K562 (cell line): ENCODE data around the gene USP31. TPM values are rescaled to one million over a fixed set of nuclear protein-coding genes. Genes with fewer than 3 reads are reported as not detected.

ENCODE experiments used
- ATAC-seq: fragments of 200-7000 bp; cut with Tn5 transposase; 3 replicates; pipeline ENCODE4 v1.9.1; 2020; ENCODE audit warnings: moderate library complexity
- BruUV-seq: library from RNA; stranded (reverse); fragments of 400-500 nt; replicated peaks from 2 replicates; lab custom pipeline; 2021; lab: Mats Ljungman, UMichigan
- CTCF ChIA-PET: fragments of 300-600 bp; formaldehyde crosslinking; extraction: SDS; loops from one replicate; lab custom pipeline; 2021; ENCODE audit warnings: low intra/inter-chr PET ratio; lab: Yijun Ruan, JAX
- POLR2A ChIA-PET: fragments of 300-600, 350-650 bp; sonication (Branson Sonifier 250); formaldehyde crosslinking; extraction: SDS; loops from one replicate; lab custom pipeline; 2021; ENCODE audit warnings: antibody characterized with exemption, inconsistent platforms; lab: Yijun Ruan, JAX
- DNase-seq, 4 experiments: peaks; one replicate each; pipeline versions ENCODE4 v3.0.0 to v3.0.0-alpha.2; 2011 to 2018; ENCODE audit warnings: low spot score in 3 of 4, mixed read lengths in 3 of 4; ENCODE audit errors: extremely low read depth in 1 of 4
- FAIRE-seq: peaks from 2 replicates; lab custom pipeline; 2011; peaks lifted over from hg19 to GRCh38; lab: Jason Lieb, UNC
- H2AFZ ChIP-seq: 2 replicates; pipeline ENCODE4 v1.6.0; 2011; ENCODE audit warnings: low read depth, low read length, control low read depth, inconsistent platforms
- H3K27ac ChIP-seq: fragments of 200-600 bp; 3 replicates; pipeline ENCODE4 v1.8.0; 2011; ENCODE audit warnings: low read depth, mild to moderate bottlenecking, control low read depth, inconsistent platforms, low read length, moderate library complexity, mixed read lengths; ENCODE audit errors: extremely low read depth
- H3K27me3 ChIP-seq, 2 experiments: fragments of 300-600 bp in 1 of 2; 2 replicates in 1 of 2; 3 replicates in 1 of 2; pipeline versions ENCODE4 v1.6.0 to v1.8.0; 2011; ENCODE audit warnings: inconsistent platforms in 2 of 2, low read length in 2 of 2, mild to moderate bottlenecking in 1 of 2, mixed read lengths in 1 of 2, moderate library complexity in 1 of 2; ENCODE audit not compliant: control insufficient read depth in 2 of 2, insufficient read depth in 2 of 2
- H3K36me3 ChIP-seq: fragments of 300-600 bp; 3 replicates; pipeline ENCODE4 v1.8.0; 2011; ENCODE audit warnings: mild to moderate bottlenecking, low read length, inconsistent platforms; ENCODE audit not compliant: control insufficient read depth, insufficient read depth
- H3K4me1 ChIP-seq, 2 experiments: fragments of 200-600 bp in 1 of 2; replicated peaks in 1 of 2; 2 replicates in 1 of 2; 3 replicates in 1 of 2; pipeline versions ENCODE4 v1.5.1 to v1.8.0; 2011; ENCODE audit warnings: inconsistent platforms in 2 of 2, low read length in 2 of 2, mild to moderate bottlenecking in 1 of 2, mixed read lengths in 1 of 2, moderate library complexity in 1 of 2; ENCODE audit not compliant: control insufficient read depth in 2 of 2, insufficient read depth in 2 of 2
- H3K4me2 ChIP-seq: 2 replicates; pipeline ENCODE4 v1.6.1; 2011; ENCODE audit warnings: low read length, control low read depth, inconsistent platforms, mixed read lengths; ENCODE audit not compliant: insufficient read depth
- H3K4me3 ChIP-seq: fragments of 200-600 bp; sonication (generic), shearing (Covaris generic); 2 replicates; pipeline ENCODE4 v1.5.1; 2016; ENCODE audit warnings: control low read depth, inconsistent platforms
- H3K79me2 ChIP-seq: fragments of 200-600 bp; 3 replicates; pipeline ENCODE4 v1.8.0; 2011; ENCODE audit warnings: low read length, inconsistent platforms; ENCODE audit not compliant: control insufficient read depth, insufficient read depth
- H3K9ac ChIP-seq, 2 experiments: 2 replicates each; pipeline versions ENCODE4 v1.6.0 to v1.6.1; 2011; ENCODE audit warnings: low read depth in 2 of 2, low read length in 2 of 2, control low read depth in 1 of 2, inconsistent platforms in 1 of 2, mild to moderate bottlenecking in 1 of 2, mixed read lengths in 1 of 2; ENCODE audit not compliant: insufficient read depth in 1 of 2
- H3K9me1 ChIP-seq: one replicate; pipeline ENCODE4 v1.6.0; 2011; ENCODE audit warnings: inconsistent platforms, mild to moderate bottlenecking, low read length, moderate library complexity; ENCODE audit not compliant: control insufficient read depth, insufficient read depth
- H3K9me3 ChIP-seq: replicated peaks from 2 replicates; pipeline ENCODE4 v1.5.1; 2011; ENCODE audit warnings: low read depth, low read length, inconsistent platforms; ENCODE audit not compliant: control insufficient read depth, insufficient read depth
- H4K20me1 ChIP-seq: replicated peaks from 2 replicates; pipeline ENCODE4 v1.6.1; 2011; ENCODE audit warnings: low read length, inconsistent platforms, mixed read lengths; ENCODE audit not compliant: control insufficient read depth, insufficient read depth
- ARID3B ChIP-seq: fragments of 250-450 bp; sonication (Bioruptor Pico); IDR thresholded peaks from 2 replicates; pipeline ENCODE4 v1.4.0; 2020; ENCODE audit warnings: borderline replicate concordance
- BCLAF1 ChIP-seq, 2 experiments: fragments of 450-650 bp in 1 of 2; IDR thresholded peaks; 2 replicates each; pipeline ENCODE4 v1.6.1; 2011 to 2017; ENCODE audit warnings: low read depth in 2 of 2, antibody characterized with exemption in 1 of 2, borderline replicate concordance in 1 of 2, low read length in 1 of 2, mild to moderate bottlenecking in 1 of 2, mixed read lengths in 1 of 2; ENCODE audit not compliant: control insufficient read depth in 1 of 2
- CHD1 ChIP-seq: fragments of 200-600 bp; sonication (generic); IDR thresholded peaks from one replicate; pipeline ENCODE4 v1.6.1; 2012; ENCODE audit warnings: mild to moderate bottlenecking, moderate library complexity, low read length, inconsistent platforms
- ETV5 ChIP-seq: sonication (generic); formaldehyde crosslinking; IDR thresholded peaks from 2 replicates; pipeline ENCODE4 v1.4.0; 2020; ENCODE audit warnings: low read depth, mild to moderate bottlenecking, missing genetic modification reagents
- PHF20 ChIP-seq: fragments of 450-650 bp; IDR thresholded peaks from 2 replicates; pipeline ENCODE4 v1.6.1; 2018; ENCODE audit not compliant: partially characterized antibody
- SRSF3 ChIP-seq: fragments of 200-400 bp; formaldehyde crosslinking; IDR thresholded peaks from 2 replicates; pipeline ENCODE4 v1.6.1; 2016; ENCODE audit warnings: mild to moderate bottlenecking, low read length, moderate library complexity; ENCODE audit not compliant: insufficient read depth
- TAF1 ChIP-seq: IDR thresholded peaks from 2 replicates; pipeline ENCODE4 v1.6.1; 2011; ENCODE audit warnings: mild to moderate bottlenecking, low read length, moderate library complexity; ENCODE audit not compliant: insufficient read depth, control insufficient read depth, severe bottlenecking; ENCODE audit errors: extremely low read depth
- U2AF2 ChIP-seq: fragments of 200-400 bp; formaldehyde crosslinking; optimal IDR thresholded peaks from 2 replicates; pipeline ENCODE3; 2017; ENCODE audit warnings: low read depth, mild to moderate bottlenecking, low read length
- ZNF316 ChIP-seq: fragments of 450-650 bp; IDR thresholded peaks from 2 replicates; pipeline ENCODE4 v1.6.1; 2016
- ZNF324 ChIP-seq: fragments of 250-450 bp; sonication (Bioruptor Pico); IDR thresholded peaks from 2 replicates; pipeline ENCODE4 v1.4.0; 2020; ENCODE audit warnings: mild to moderate bottlenecking
- ZNF512 ChIP-seq: IDR thresholded peaks from 2 replicates; pipeline ENCODE4 v1.6.1; 2016; ENCODE audit warnings: missing genetic modification characterization, missing compliant biosample characterization
- WGBS: fragments of 100-300 bp; shearing (Covaris generic); methylation state at CpG from one replicate; pipeline ENCODE4 v1.1.6; 2016; ENCODE audit warnings: low coverage, mixed read lengths; ENCODE audit not compliant: insufficient coverage; ENCODE audit errors: missing lambda C conversion rate; 5-methylcytosine and 5-hydroxymethylcytosine counted together
- in situ Hi-C: fragments of 300-500 bp; cut with MboI; formaldehyde crosslinking; loops from 4 replicates; pipeline ENCODE4 v1.15.0; 2018; ENCODE audit warnings: inconsistent platforms, mixed read lengths
- intact Hi-C: fragments of 100-400 bp; cut with micrococcal nuclease; formaldehyde crosslinking; loops from 2 replicates; pipeline ENCODE4 v1.14.2; 2022
- polyA plus RNA-seq, 8 experiments: library from polyadenylated mRNA; depleted of rRNA in 4 of 8; stranded (reverse) in 5 of 8; unstranded in 3 of 8; fragments of >200 nt; fragmentation: Nextera tagmentation in 2 of 8; fragmentation: Illumina TruSeq in 1 of 8; extraction: Ambion mirVana in 2 of 8; extraction: Trizol in 1 of 8; gene quantifications; 2 replicates each; pipeline versions ENCODE4 v1.2.1 to v1.2.3, GENCODE V29; 2011 to 2014; ENCODE audit warnings: inconsistent platforms in 1 of 8, missing spikeins in 1 of 8
- total RNA-seq, 7 experiments: library from RNA; depleted of rRNA in 6 of 7; stranded (reverse); fragments of >200 nt in 6 of 7; fragmentation: Illumina TruSeq in 2 of 7; extraction: Trizol in 2 of 7; gene quantifications; 2 replicates each; pipeline versions ENCODE4 v1.2.1 to v1.2.3, GENCODE V29; 2011 to 2021; ENCODE audit warnings: low replicate concordance in 1 of 7

Gene USP31
- total and polyA plus RNA-seq, 9 of the 15 experiments (the other 6 are each of a cell fraction or from before 2014, with no cell fraction given) = 0.56 to 4.9 (median 2.9) TPM

- no peak for TF ChIP-seq BCLAF1 (IDR thresholded peaks at IDR 0.05; ENCODE audit: borderline replicate concordance in 1 of 2, control insufficient read depth in 1 of 2, low read depth in 2 of 2, low read length in 1 of 2)
- no peak for TF ChIP-seq U2AF2
- no peak for TF ChIP-seq ETV5
- TF ChIP-seq TAF1 = no peak
Measured at GRCh38 chr16:23152386-23153178, 3.3 kb upstream of the USP31 start (continued).

GRCh38 chr16:23149993-23150364, 727 bp upstream of the USP31 start:
- H3K79me2 ChIP-seq = peaks cover 14% of the 10 kb centered on the region
- peaks cover 0 to 6% of the 10 kb centered on the region in 2 experiments; a peak in 3 of 5 replicates for H3K27me3 ChIP-seq
- H3K9ac ChIP-seq = peak overlapping the region in 1 of 2 experiments; percentile 32; a peak in 2 of 4 replicates
- no peaks in the 10 kb centered on the region for H3K9me1 ChIP-seq
- in situ Hi-C loops (no loop called here), intact Hi-C loops (no loop called here)
- no peaks in the 10 kb centered on the region for H3K9me3 ChIP-seq
- H3K4me1 ChIP-seq = peaks cover 8 to 20% of the 10 kb centered on the region in 2 experiments; a peak in 4 of 5 replicates
- H4K20me1 ChIP-seq = no peaks in the 10 kb centered on the region; the same call in 1 of the 2 replicates
- 30% methylated on average over 4 of the region's 4 CpGs for WGBS
- TF ChIP-seq ARID3B (CRISPR knock-in tag) = no peak
- TF ChIP-seq ZNF316 = peak; percentile 61
- no peak for TF ChIP-seq ZNF512 (tag)
- no peak for TF ChIP-seq CHD1
- TF ChIP-seq PHF20 = no peak
- no peak for TF ChIP-seq ZNF324 (CRISPR knock-in tag)
- no peak for TF ChIP-seq SRSF3
- H3K4me2 ChIP-seq = peak overlapping the region; percentile 89
- H2AFZ ChIP-seq = peak overlapping the region; percentile 97
- CTCF ChIA-PET = no interaction called here
- no TSS peak for BruUV-seq
- DNase-seq (no peak), ATAC-seq (no peak), FAIRE-seq (no peak)
- POLR2A ChIA-PET = no interaction called here
- H3K36me3 ChIP-seq = no peaks in the 10 kb centered on the region
- H3K4me3 ChIP-seq = peak overlapping the region; percentile 46
- no peak overlapping the region for H3K27ac ChIP-seq
